Neuronal stem cell (in vitro differentiated cells): ENCODE data around the gene HPCAL1.

Experiments used
- DNase-seq: peaks from one replicate; pipeline ENCODE4 v3.0.0-alpha.2; 2013; ENCODE audit warnings: low spot score
- H2AFZ ChIP-seq: one replicate; pipeline ENCODE4 v1.6.1; 2013; ENCODE audit warnings: mild to moderate bottlenecking, low read length, inconsistent platforms
- H2AK5ac ChIP-seq: 2 replicates; pipeline ENCODE4 v1.6.1; 2013; ENCODE audit warnings: low read depth, mild to moderate bottlenecking, inconsistent platforms, low read length, moderate library complexity, mixed read lengths
- H2BK120ac ChIP-seq: 2 replicates; pipeline ENCODE4 v1.6.1; 2013; ENCODE audit warnings: low read depth, mild to moderate bottlenecking, inconsistent platforms, low read length, moderate library complexity, mixed read lengths
- H2BK12ac ChIP-seq: one replicate; pipeline ENCODE4 v1.6.1; 2013; ENCODE audit warnings: low read length, inconsistent platforms
- H2BK15ac ChIP-seq: 2 replicates; pipeline ENCODE4 v1.6.1; 2013; ENCODE audit warnings: mild to moderate bottlenecking, low read length, inconsistent platforms, mixed read lengths
- H2BK5ac ChIP-seq: one replicate; pipeline ENCODE4 v1.6.1; 2013; ENCODE audit warnings: inconsistent platforms, mild to moderate bottlenecking, low read length, moderate library complexity
- H3K14ac ChIP-seq: one replicate; pipeline ENCODE4 v1.6.1; 2013; ENCODE audit warnings: low read length, inconsistent platforms
- H3K18ac ChIP-seq: 2 replicates; pipeline ENCODE4 v1.6.1; 2013; ENCODE audit warnings: low read length, inconsistent platforms
- H3K23ac ChIP-seq: 2 replicates; pipeline ENCODE4 v1.6.1; 2013; ENCODE audit warnings: low read depth, mild to moderate bottlenecking, mixed read lengths, low read length, inconsistent platforms; ENCODE audit not compliant: poor library complexity
- H3K27ac ChIP-seq: replicated peaks from 3 replicates; pipeline ENCODE4 v1.5.1; 2013; ENCODE audit warnings: low read length, inconsistent platforms
- H3K27me3 ChIP-seq, 3 experiments: 2 replicates each; pipeline ENCODE4 v1.6.1; 2013; ENCODE audit warnings: low read length in 3 of 3, mild to moderate bottlenecking in 2 of 3, inconsistent platforms in 1 of 3, low read depth in 1 of 3, mixed read lengths in 1 of 3, moderate library complexity in 1 of 3; ENCODE audit not compliant: control insufficient read depth in 3 of 3, insufficient read depth in 3 of 3
- H3K36me3 ChIP-seq, 2 donors: replicated peaks in 1 of 2; 2 replicates each; pipeline ENCODE4 v1.6.1; 2013; ENCODE audit warnings: low read length in 2 of 2; ENCODE audit not compliant: control insufficient read depth in 2 of 2, insufficient read depth in 2 of 2
- H3K4ac ChIP-seq: 2 replicates; pipeline ENCODE4 v1.6.1; 2013; ENCODE audit warnings: inconsistent platforms, mild to moderate bottlenecking, low read length, moderate library complexity
- H3K4me1 ChIP-seq, 2 donors: 1 replicate in 1 of 2; 2 replicates in 1 of 2; pipeline ENCODE4 v1.6.1; 2013; ENCODE audit warnings: low read length in 2 of 2, low read depth in 1 of 2; ENCODE audit not compliant: control insufficient read depth in 2 of 2, insufficient read depth in 1 of 2
- H3K4me2 ChIP-seq: one replicate; pipeline ENCODE4 v1.6.1; 2013; ENCODE audit warnings: mild to moderate bottlenecking, low read length, inconsistent platforms; ENCODE audit not compliant: insufficient read depth, poor library complexity, severe bottlenecking
- H3K4me3 ChIP-seq, 2 donors: 2 replicates each; pipeline ENCODE4 v1.5.1; 2013; ENCODE audit warnings: low read length in 2 of 2, mild to moderate bottlenecking in 2 of 2, inconsistent platforms in 1 of 2, moderate library complexity in 1 of 2
- H3K79me1 ChIP-seq: one replicate; pipeline ENCODE4 v1.6.1; 2013; ENCODE audit warnings: low read depth, mild to moderate bottlenecking, inconsistent platforms, low read length, moderate library complexity
- H3K9ac ChIP-seq: one replicate; pipeline ENCODE4 v1.6.1; 2013; ENCODE audit warnings: mild to moderate bottlenecking, low read depth, low read length, inconsistent platforms; ENCODE audit not compliant: poor library complexity
- H3K9me3 ChIP-seq, 2 donors: replicated peaks in 1 of 2; 2 replicates each; pipeline versions ENCODE3 to v1.6.1; 2013; ENCODE audit warnings: low read length in 2 of 2, mild to moderate bottlenecking in 2 of 2, inconsistent platforms in 1 of 2, low read depth in 1 of 2, mixed read lengths in 1 of 2, moderate library complexity in 1 of 2; ENCODE audit not compliant: control insufficient read depth in 2 of 2, insufficient read depth in 1 of 2
- H4K8ac ChIP-seq: one replicate; pipeline ENCODE4 v1.6.1; 2013; ENCODE audit warnings: low read depth, mild to moderate bottlenecking, inconsistent platforms, low read length, moderate library complexity
- H4K91ac ChIP-seq: one replicate; pipeline ENCODE4 v1.6.1; 2013; ENCODE audit warnings: low read length, low read depth, mild to moderate bottlenecking, inconsistent platforms; ENCODE audit not compliant: poor library complexity
- WGBS, 2 donors: extraction: QIAGEN DNeasy Blood & Tissue Kit; methylation state at CpG; one replicate each; pipeline ENCODE4 v1.1.7; 2013; ENCODE audit warnings: missing lambda C conversion rate in 2 of 2, mixed read lengths in 1 of 2; ENCODE audit not compliant: insufficient read length in 2 of 2, insufficient replicate concordance in 1 of 2; ENCODE audit errors: extremely low coverage in 2 of 2; 5-methylcytosine and 5-hydroxymethylcytosine counted together

HPCAL1 gene

GRCh38 chr2:10447895-10448575 lies 145.3 kb downstream of the HPCAL1 start, which contains the start of gene ODC1:
ODC1 (minus strand) TSS chr2:10448327; CDS start chr2:10445032, 3,295 bp downstream.
- Histone ChIP-seq H3K36me3 (peaks cover 17 to 42% of the 10 kb centered on the region in 2 donors), H3K4me3 (peak within 1 kb of the TSS; percentile 86 to 89), H2AFZ (peak within 1 kb of the TSS; percentile 97), H3K4me2 (peak within 1 kb of the TSS; percentile 70), H2BK5ac (peak within 1 kb of the TSS; percentile 29), H3K9me3 (no peaks in the 10 kb centered on the region), H3K14ac (peak within 1 kb of the TSS; percentile 63), H3K23ac (peak within 1 kb of the TSS; percentile 95), H2BK12ac (no peak within 1 kb of the TSS), H3K27ac (peak within 1 kb of the TSS; percentile 89), H3K9ac (peak within 1 kb of the TSS; percentile 94), H2BK120ac (no peak within 1 kb of the TSS), H2AK5ac (no peak within 1 kb of the TSS), H4K8ac (peak within 1 kb of the TSS; percentile 99), H3K27me3 (no peaks in the 10 kb centered on the region), H2BK15ac (no peak within 1 kb of the TSS), H3K4ac (peak within 1 kb of the TSS; percentile 37), H3K4me1 (peaks cover 5 to 9% of the 10 kb centered on the region in 2 donors), H3K18ac (peak within 1 kb of the TSS; percentile 97), H4K91ac (no peak within 1 kb of the TSS), H3K79me1 (peaks cover 3% of the 10 kb centered on the region)
- peak; percentile 92 for DNase-seq
- no CpG with 5 or more reads among the region's 99 CpGs for WGBS, 2 donors

- Histone ChIP-seq H3K4me3 (peak overlapping the region; percentile 86 to 89), H2BK12ac (no peak overlapping the region), H2BK120ac (no peak overlapping the region), H3K36me3 (peaks cover 11 to 34% of the 10 kb centered on the region in 2 donors), H3K79me1 (peaks cover 3% of the 10 kb centered on the region), H2BK15ac (no peak overlapping the region), H3K9ac (peak overlapping the region; percentile 94), H3K9me3 (no peaks in the 10 kb centered on the region), H3K27ac (peak overlapping the region; percentile 89), H4K91ac (no peak overlapping the region), H3K18ac (peak overlapping the region; percentile 94), H4K8ac (peak overlapping the region; percentile 99), H3K4me1 (peaks cover 5 to 16% of the 10 kb centered on the region in 2 donors), H3K4ac (peak overlapping the region; percentile 29), H3K14ac (peak overlapping the region; percentile 63), H2BK5ac (peak overlapping the region; percentile 29), H3K4me2 (peak overlapping the region; percentile 70), H2AFZ (peak overlapping the region; percentile 97), H2AK5ac (no peak overlapping the region), H3K27me3 (no peaks in the 10 kb centered on the region), H3K23ac (peak overlapping the region; percentile 95)
- DNase-seq = peak; percentile 90
- WGBS, 2 donors = no CpG with 5 or more reads among the region's 73 CpGs
Observed at GRCh38 chr2:10448576-10449485, 146.1 kb downstream of the HPCAL1 start.

GRCh38 chr2:10449486-10449831 lies 146.8 kb downstream of the HPCAL1 start:
- no peaks in the 10 kb centered on the region for H3K27me3 ChIP-seq
- peak overlapping the region; percentile 97 for H2AFZ ChIP-seq
- no peak overlapping the region for H4K91ac ChIP-seq
- peaks cover 5 to 28% of the 10 kb centered on the region in 2 donors for H3K36me3 ChIP-seq
- no peaks in the 10 kb centered on the region for H3K9me3 ChIP-seq
- H3K23ac ChIP-seq = no peak overlapping the region
- no peak overlapping the region for H4K8ac ChIP-seq
- no peaks in the 10 kb centered on the region for H3K79me1 ChIP-seq
- no peak for DNase-seq
- H3K18ac ChIP-seq = no peak overlapping the region
- no peak overlapping the region for H2BK5ac ChIP-seq
- no peak overlapping the region for H3K9ac ChIP-seq
- H3K4me1 ChIP-seq = peaks cover 5 to 21% of the 10 kb centered on the region in 2 donors
- peak overlapping the region in 1 of 2 donors; percentile 86 for H3K4me3 ChIP-seq
- peak overlapping the region; percentile 70 for H3K4me2 ChIP-seq
- no CpG with 5 or more reads among the region's 5 CpGs for WGBS, 2 donors
- H2BK120ac ChIP-seq = no peak overlapping the region
- no peak overlapping the region for H2BK15ac ChIP-seq
- H3K27ac ChIP-seq = no peak overlapping the region
- no peak overlapping the region for H3K4ac ChIP-seq
- no peak overlapping the region for H2BK12ac ChIP-seq
- H3K14ac ChIP-seq = no peak overlapping the region
- H2AK5ac ChIP-seq = no peak overlapping the region
